SU-DHL-6 (cell line): Measurements from ENCODE around the gene PIP4P1.
"Not testable (repeated sequence)": the region's sequence is repeated elsewhere in the genome, so short reads cannot be mapped to it uniquely, and the experiment has no call there.

Experiments used
- H2AFZ ChIP-seq: fragments of 200-600 bp; sonication (generic); 2 replicates; pipeline ENCODE4 v1.6.1; 2014; ENCODE audit warnings: low read depth, mild to moderate bottlenecking, moderate library complexity, mixed read lengths, antibody characterized with exemption, low read length; ENCODE audit not compliant: severe bottlenecking
- H3F3A ChIP-seq: fragments of 200-600 bp; shearing (Covaris generic); 2 replicates; pipeline ENCODE4 v1.6.0; 2016; ENCODE audit warnings: antibody characterized with exemption, mild to moderate bottlenecking; ENCODE audit not compliant: insufficient read depth
- H3K27ac ChIP-seq: fragments of 200-600 bp; sonication (generic); 2 replicates; pipeline ENCODE4 v1.5.1; 2016; ENCODE audit warnings: low read depth, mild to moderate bottlenecking, low read length, moderate library complexity, mixed read lengths
- H3K27me3 ChIP-seq: fragments of 200-600 bp; sonication (generic), shearing (Covaris generic); 2 replicates; pipeline ENCODE4 v1.6.0; 2014; ENCODE audit warnings: mild to moderate bottlenecking, low read length
- H3K36me3 ChIP-seq: fragments of 200-600 bp; sonication (generic); 2 replicates; pipeline ENCODE4 v1.6.1; 2014; ENCODE audit warnings: mild to moderate bottlenecking, low read length, mixed read lengths
- H3K4me2 ChIP-seq: fragments of 300-600, 200-600 bp; shearing (Covaris generic), sonication (generic); 2 replicates; pipeline ENCODE4 v1.6.0; 2014; ENCODE audit warnings: low read length, low read depth, mild to moderate bottlenecking; ENCODE audit not compliant: poor library complexity, severe bottlenecking
- H3K4me3 ChIP-seq: fragments of 200-600 bp; sonication (generic); 2 replicates; pipeline ENCODE4 v1.5.1; 2014; ENCODE audit warnings: antibody characterized with exemption, low read length, mild to moderate bottlenecking, mixed read lengths; ENCODE audit not compliant: insufficient read depth, poor library complexity, severe bottlenecking
- H3K79me2 ChIP-seq: fragments of 200-600 bp; sonication (generic); 2 replicates; pipeline ENCODE4 v1.6.1; 2014; ENCODE audit warnings: mild to moderate bottlenecking, low read length, moderate library complexity; ENCODE audit not compliant: insufficient read depth
- H3K9ac ChIP-seq: fragments of 200-600 bp; sonication (generic); 2 replicates; pipeline ENCODE4 v1.7.0; 2014; ENCODE audit warnings: mild to moderate bottlenecking, low read length
- H3K9me2 ChIP-seq: fragments of 200-600 bp; sonication (generic); replicated peaks from 2 replicates; pipeline ENCODE4 v1.6.1; 2014; ENCODE audit warnings: low read length; ENCODE audit not compliant: insufficient read depth
- H3K9me3 ChIP-seq: fragments of 200-600 bp; sonication (generic); 2 replicates; pipeline ENCODE4 v1.6.1; 2014; ENCODE audit warnings: low read length, mixed read lengths; ENCODE audit not compliant: insufficient read depth
- H4K20me1 ChIP-seq: fragments of 200-600 bp; sonication (generic); 2 replicates; pipeline ENCODE4 v1.6.1; 2014; ENCODE audit warnings: low read depth, mild to moderate bottlenecking, antibody characterized with exemption, low read length, moderate library complexity, mixed read lengths
- CTCF ChIP-seq: fragments of 200-600 bp; sonication (generic); IDR thresholded peaks from one replicate; pipeline ENCODE4 v1.5.1; 2017; ENCODE audit warnings: antibody characterized with exemption, mild to moderate bottlenecking, low read length, moderate library complexity; ENCODE audit not compliant: insufficient read depth, poor library complexity, severe bottlenecking
- EZH2phosphoT487 ChIP-seq: fragments of 200-600 bp; sonication (generic), shearing (Covaris generic); conservative IDR thresholded peaks from 2 replicates; pipeline ENCODE4 v1.6.1; 2018; ENCODE audit warnings: mild to moderate bottlenecking, antibody characterized with exemption, low read length, moderate library complexity, mixed read lengths

The PIP4P1 gene

GRCh38 chr14:20461225-20462141 lies at the start of gene PIP4P1:
PIP4P1 (minus strand) TSS chr14:20461434; CDS start chr14:20461325, 109 bp downstream.
- peaks cover 35% of the 10 kb centered on the region for H3F3A ChIP-seq
- peak within 1 kb of the TSS; percentile 85 for H3K27ac ChIP-seq
- H3K27me3 ChIP-seq = no peaks in the 10 kb centered on the region
- H3K4me2 ChIP-seq = peak within 1 kb of the TSS; percentile 87
- H4K20me1 ChIP-seq = no peaks in the 10 kb centered on the region; the same call in 1 of the 2 replicates
- peak within 1 kb of the TSS; percentile 25 for H2AFZ ChIP-seq
- H3K9me2 ChIP-seq = no peaks in the 10 kb centered on the region
- TF ChIP-seq CTCF (no peak), EZH2phosphoT487 (no peak)
- H3K9me3 ChIP-seq = no peaks in the 10 kb centered on the region; the same call in 1 of the 2 replicates
- H3K36me3 ChIP-seq = peaks cover 7% of the 10 kb centered on the region
- H3K9ac ChIP-seq = peak within 1 kb of the TSS; percentile 95
- H3K4me3 ChIP-seq = peak within 1 kb of the TSS; percentile 76
- H3K79me2 ChIP-seq = peaks cover 19% of the 10 kb centered on the region

- Histone ChIP-seq H3K9me3 (no peaks in the 10 kb centered on the region), H3K9me2 (no peaks in the 10 kb centered on the region), H3K27ac (no peak overlapping the region), H3K4me2 (no peak overlapping the region), H2AFZ (no peak overlapping the region), H3K27me3 (no peaks in the 10 kb centered on the region), H3F3A (no peaks in the 10 kb centered on the region), H4K20me1 (no peaks in the 10 kb centered on the region), H3K4me3 (no peak overlapping the region), H3K36me3 (no peaks in the 10 kb centered on the region), H3K9ac (no peak overlapping the region), H3K79me2 (no peaks in the 10 kb centered on the region)
- TF ChIP-seq EZH2phosphoT487 = no peak
- no peak for TF ChIP-seq CTCF
Observed at GRCh38 chr14:20508367-20508766, 47.1 kb upstream of the PIP4P1 start.

- not testable (repeated sequence) for H3K9me2 ChIP-seq, H3F3A ChIP-seq, H4K20me1 ChIP-seq
Observed at GRCh38 chr14:20507537-20507936, 46.3 kb upstream of the PIP4P1 start.

GRCh38 chr14:20506752-20507151 lies 45.5 kb upstream of the PIP4P1 start:
- H3K9ac ChIP-seq = not testable (repeated sequence)

More at GRCh38 chr14:20507537-20507936, 46.3 kb upstream of the PIP4P1 start:
- not testable (repeated sequence) for H3K79me2 ChIP-seq, H3K36me3 ChIP-seq, H3K27ac ChIP-seq, H3K9me3 ChIP-seq, H3K9ac ChIP-seq, H3K4me2 ChIP-seq, H3K27me3 ChIP-seq, H2AFZ ChIP-seq, H3K4me3 ChIP-seq

GRCh38 chr14:20506276-20506675 lies 45.0 kb upstream of the PIP4P1 start:
- H3K27me3 ChIP-seq, H3K27ac ChIP-seq, H3K4me2 ChIP-seq, H3F3A ChIP-seq, H4K20me1 ChIP-seq, H3K9me2 ChIP-seq, H2AFZ ChIP-seq, H3K36me3 ChIP-seq, H3K4me3 ChIP-seq, H3K79me2 ChIP-seq, H3K9me3 ChIP-seq, H3K9ac ChIP-seq: not testable (repeated sequence)

More at GRCh38 chr14:20506752-20507151, 45.5 kb upstream of the PIP4P1 start:
- not testable (repeated sequence) for H3K79me2 ChIP-seq, H4K20me1 ChIP-seq, H3K9me3 ChIP-seq, H2AFZ ChIP-seq, H3K9me2 ChIP-seq, H3F3A ChIP-seq, H3K4me3 ChIP-seq, H3K4me2 ChIP-seq, H3K27ac ChIP-seq, H3K36me3 ChIP-seq, H3K27me3 ChIP-seq
